Renal pelvis (tissue), 4 donors: ENCODE data around the gene HNRNPR. TPM values are rescaled to one million over a fixed set of nuclear protein-coding genes. Genes with fewer than 3 reads are reported as not detected.
"Not testable (repeated sequence)": the region's sequence is repeated elsewhere in the genome, so short reads cannot be mapped to it uniquely, and the experiment has no call there.

Source experiments
- DNase-seq: peaks from one replicate; pipeline ENCODE4 v3.0.0-alpha.2; 2013
- polyA plus RNA-seq, 3 donors: library from polyadenylated mRNA; unstranded; fragments of 120-200 nt; gene quantifications; one replicate each; pipeline ENCODE4 v1.2.1, GENCODE V29; 2013; ENCODE audit not compliant: insufficient read length in 3 of 3

The HNRNPR gene
- polyA plus RNA-seq, 3 donors: 233 to 258 (median 243) TPM

- DNase-seq: no peak
Measured at GRCh38 chr1:23274134-23274505, 70.0 kb downstream of the HNRNPR start.

- DNase-seq: no peak
Measured at GRCh38 chr1:23273450-23274133, 70.5 kb downstream of the HNRNPR start.

GRCh38 chr1:23263380-23263887, 80.7 kb downstream of the HNRNPR start:
- DNase-seq: no peak

- DNase-seq: not testable (repeated sequence)
Measured at GRCh38 chr1:23258082-23258481, 86.0 kb downstream of the HNRNPR start.

- DNase-seq: not testable (repeated sequence)
Measured at GRCh38 chr1:23257371-23257770, 86.7 kb downstream of the HNRNPR start.

Other genes with a start within 250 kb of the HNRNPR start
- gene LUZP1, start 175.4 kb downstream of the HNRNPR start, polyA plus RNA-seq: 10 to 100 TPM; 31.4 to 36.7 (median 32.2) TPM
- gene HTR1D, start 126.8 kb downstream of the HNRNPR start, polyA plus RNA-seq: under 1 TPM; 0.24 to 0.31 (median 0.28) TPM
- gene ZNF436, start 25.6 kb upstream of the HNRNPR start, polyA plus RNA-seq: 10 to 100 TPM; 31.8 to 33.6 (median 33.1) TPM
- gene TCEA3, start 80.5 kb upstream of the HNRNPR start, polyA plus RNA-seq: 10 to 100 TPM; 51.8 to 57.3 (median 52.5) TPM
- 10 to 100 TPM; 33.3 to 38.7 (median 34.2) TPM for gene ASAP3, start 139.9 kb upstream of the HNRNPR start, polyA plus RNA-seq
- 1 to 10 TPM; 4.8 to 6.5 (median 4.8) TPM for gene E2F2, start 186.9 kb upstream of the HNRNPR start, polyA plus RNA-seq
- gene ID3, start 215.2 kb upstream of the HNRNPR start, polyA plus RNA-seq: 100 to 1,000 TPM; 319 to 396 (median 378) TPM